HepG2 (cell line): ENCODE results near the gene SYAP1. TPM values are rescaled to one million over a fixed set of nuclear protein-coding genes. Genes with fewer than 3 reads are reported as not detected.

Experiments used
- ARID3A ChIP-seq: IDR thresholded peaks from 2 replicates; pipeline ENCODE4 v1.6.1; 2012; ENCODE audit warnings: low read depth, low read length, improper control_type of control experiment
- CERS6 ChIP-seq: sonication (generic); formaldehyde crosslinking; IDR thresholded peaks from 2 replicates; pipeline ENCODE4 v1.5.0; 2020; ENCODE audit warnings: missing genetic modification reagents
- CHD2 ChIP-seq: IDR thresholded peaks from 2 replicates; pipeline ENCODE4 v1.6.1; 2011; ENCODE audit warnings: low read depth, low read length, improper control_type of control experiment
- CREB1 ChIP-seq, 2 experiments: fragments of 450-650 bp in 1 of 2; IDR thresholded peaks; 2 replicates each; pipeline ENCODE4 v1.6.1; 2016 to 2017; ENCODE audit warnings: control low read depth in 1 of 2, mild to moderate bottlenecking in 1 of 2, missing compliant biosample characterization in 1 of 2, missing genetic modification characterization in 1 of 2
- DPF2 ChIP-seq: sonication (generic); formaldehyde crosslinking; IDR thresholded peaks from 2 replicates; pipeline ENCODE4 v1.4.0; 2020; ENCODE audit warnings: mild to moderate bottlenecking, low read depth, missing genetic modification reagents, borderline replicate concordance
- KLF16 ChIP-seq, 2 experiments: sonication (generic) in 1 of 2; formaldehyde crosslinking in 1 of 2; IDR thresholded peaks; 2 replicates each; pipeline versions ENCODE4 v1.6.1 to v1.8.0; 2016 to 2023; ENCODE audit warnings: missing genetic modification reagents in 2 of 2, missing compliant biosample characterization in 1 of 2
- MTF1 ChIP-seq: sonication (generic); formaldehyde crosslinking; IDR thresholded peaks from 2 replicates; pipeline ENCODE4 v1.5.0; 2020; ENCODE audit warnings: missing genetic modification reagents
- NFE2 ChIP-seq: sonication (generic); formaldehyde crosslinking; IDR thresholded peaks from 2 replicates; pipeline ENCODE4 v1.4.0; 2020; ENCODE audit warnings: missing genetic modification reagents
- RFX5 ChIP-seq: IDR thresholded peaks from 2 replicates; pipeline ENCODE4 v1.6.1; 2011; ENCODE audit warnings: low read depth, low read length, improper control_type of control experiment
- SP5 ChIP-seq: IDR thresholded peaks from 2 replicates; pipeline ENCODE4 v1.6.1; 2016; ENCODE audit warnings: low read depth, borderline replicate concordance
- ZBTB7B ChIP-seq: sonication (generic); formaldehyde crosslinking; IDR thresholded peaks from 2 replicates; pipeline ENCODE4 v1.4.0; 2020; ENCODE audit warnings: missing genetic modification reagents
- ZNF138 ChIP-seq: sonication (generic); formaldehyde crosslinking; IDR thresholded peaks from 2 replicates; pipeline ENCODE4 v1.5.0; 2020; ENCODE audit warnings: mild to moderate bottlenecking, low read depth, missing genetic modification reagents
- ZNF773 ChIP-seq: sonication (generic); formaldehyde crosslinking; IDR thresholded peaks from 2 replicates; pipeline ENCODE4 v1.4.0; 2020; ENCODE audit warnings: missing genetic modification reagents, borderline replicate concordance
- polyA plus RNA-seq, 8 experiments: library from polyadenylated mRNA; depleted of rRNA in 3 of 8; stranded (reverse) in 7 of 8; unstranded in 1 of 8; fragments of >200 nt; fragmentation: Illumina TruSeq in 4 of 8; extraction: Trizol in 4 of 8; gene quantifications; 2 replicates each; pipeline versions ENCODE4 v1.2.1 to v1.2.3, GENCODE V29; 2011 to 2016; ENCODE audit warnings: low read depth in 4 of 8, missing spikeins in 1 of 8, mixed read lengths in 1 of 8; ENCODE audit not compliant: insufficient read depth in 1 of 8
- total RNA-seq, 5 experiments: library from RNA; depleted of rRNA; stranded (reverse); fragments of >200 nt; fragmentation: Illumina TruSeq; extraction: Trizol; gene quantifications; 2 replicates each; pipeline ENCODE4 v1.2.3, GENCODE V29; 2016; ENCODE audit warnings: low read depth in 1 of 5
- TF ChIP-seq, protein P1 (sequence below), 2 experiments: fragments of 450-650 bp in 1 of 2; sonication (generic) in 1 of 2; formaldehyde crosslinking in 1 of 2; IDR thresholded peaks; 2 replicates each; pipeline versions ENCODE4 v1.6.1 to v1.8.0; 2016 to 2022; ENCODE audit warnings: antibody characterized with exemption in 1 of 2, mild to moderate bottlenecking in 1 of 2, missing genetic modification reagents in 1 of 2
- TF ChIP-seq, protein P2 (sequence below): sonication (generic); formaldehyde crosslinking; IDR thresholded peaks from 2 replicates; pipeline ENCODE4 v1.4.0; 2020; ENCODE audit warnings: missing genetic modification reagents, low read depth, mild to moderate bottlenecking, borderline replicate concordance

The SYAP1 gene
- total and polyA plus RNA-seq, 2 of the 13 experiments (the other 11 are each of a cell fraction or from before 2014, with no cell fraction given) = 4.9 to 18.5 TPM

DNA sequence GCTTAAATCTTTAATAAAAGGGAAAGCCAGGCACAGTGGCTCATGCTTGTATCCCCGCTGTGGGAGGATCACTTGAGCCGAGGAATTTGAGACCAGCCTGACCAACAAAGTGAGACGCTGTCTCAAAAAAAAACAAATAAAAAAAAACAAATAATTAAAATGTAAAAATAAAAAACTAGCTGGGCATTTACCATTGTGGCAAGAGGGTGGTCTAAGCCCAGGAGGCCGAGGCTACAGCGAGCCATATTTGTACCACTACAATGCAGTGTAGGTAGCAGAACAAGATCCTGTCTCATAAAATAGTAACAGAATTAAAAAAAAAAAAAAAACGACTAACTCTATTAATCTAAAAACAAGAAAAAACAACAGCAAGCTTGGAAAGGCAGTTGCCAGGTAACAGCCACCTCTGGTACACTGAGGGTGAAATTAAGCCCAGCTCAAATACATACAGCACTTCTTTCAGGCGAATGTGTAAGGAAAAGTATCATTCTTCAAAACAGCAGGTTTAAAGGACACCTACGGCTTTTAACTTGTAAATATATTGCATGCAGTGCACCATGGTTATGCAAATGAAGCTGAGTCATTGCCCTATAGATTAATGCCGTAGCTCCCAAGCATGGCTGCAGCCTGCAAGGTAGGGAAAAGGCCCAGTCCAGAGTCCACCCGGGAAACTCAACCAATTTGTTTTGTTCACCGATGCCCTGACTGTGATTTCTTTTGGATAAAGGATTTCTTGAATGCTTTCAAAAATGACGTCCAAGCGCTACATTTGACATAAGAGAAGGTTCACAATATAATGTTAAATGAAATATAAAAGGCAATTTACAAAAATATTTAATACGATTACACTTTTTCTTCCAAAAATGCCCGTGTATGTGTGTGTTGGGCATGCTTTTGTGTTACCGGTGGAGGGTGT lies 52.3 kb downstream of the SYAP1 start (continued):
- TF ChIP-seq, protein P1, sequence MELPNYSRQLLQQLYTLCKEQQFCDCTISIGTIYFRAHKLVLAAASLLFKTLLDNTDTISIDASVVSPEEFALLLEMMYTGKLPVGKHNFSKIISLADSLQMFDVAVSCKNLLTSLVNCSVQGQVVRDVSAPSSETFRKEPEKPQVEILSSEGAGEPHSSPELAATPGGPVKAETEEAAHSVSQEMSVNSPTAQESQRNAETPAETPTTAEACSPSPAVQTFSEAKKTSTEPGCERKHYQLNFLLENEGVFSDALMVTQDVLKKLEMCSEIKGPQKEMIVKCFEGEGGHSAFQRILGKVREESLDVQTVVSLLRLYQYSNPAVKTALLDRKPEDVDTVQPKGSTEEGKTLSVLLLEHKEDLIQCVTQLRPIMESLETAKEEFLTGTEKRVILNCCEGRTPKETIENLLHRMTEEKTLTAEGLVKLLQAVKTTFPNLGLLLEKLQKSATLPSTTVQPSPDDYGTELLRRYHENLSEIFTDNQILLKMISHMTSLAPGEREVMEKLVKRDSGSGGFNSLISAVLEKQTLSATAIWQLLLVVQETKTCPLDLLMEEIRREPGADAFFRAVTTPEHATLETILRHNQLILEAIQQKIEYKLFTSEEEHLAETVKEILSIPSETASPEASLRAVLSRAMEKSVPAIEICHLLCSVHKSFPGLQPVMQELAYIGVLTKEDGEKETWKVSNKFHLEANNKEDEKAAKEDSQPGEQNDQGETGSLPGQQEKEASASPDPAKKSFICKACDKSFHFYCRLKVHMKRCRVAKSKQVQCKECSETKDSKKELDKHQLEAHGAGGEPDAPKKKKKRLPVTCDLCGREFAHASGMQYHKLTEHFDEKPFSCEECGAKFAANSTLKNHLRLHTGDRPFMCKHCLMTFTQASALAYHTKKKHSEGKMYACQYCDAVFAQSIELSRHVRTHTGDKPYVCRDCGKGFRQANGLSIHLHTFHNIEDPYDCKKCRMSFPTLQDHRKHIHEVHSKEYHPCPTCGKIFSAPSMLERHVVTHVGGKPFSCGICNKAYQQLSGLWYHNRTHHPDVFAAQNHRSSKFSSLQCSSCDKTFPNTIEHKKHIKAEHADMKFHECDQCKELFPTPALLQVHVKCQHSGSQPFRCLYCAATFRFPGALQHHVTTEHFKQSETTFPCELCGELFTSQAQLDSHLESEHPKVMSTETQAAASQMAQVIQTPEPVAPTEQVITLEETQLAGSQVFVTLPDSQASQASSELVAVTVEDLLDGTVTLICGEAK (IDR thresholded peaks at IDR 0.05) = no peak
- TF ChIP-seq, protein P1 (CRISPR knock-in tag; IDR thresholded peaks at IDR 0.05) = no peak
- no peak for TF ChIP-seq DPF2 (CRISPR knock-in tag)
- TF ChIP-seq CHD2 = no peak
- peak; percentile 61; the same call in 1 of the 2 replicates for TF ChIP-seq ARID3A
- no peak for TF ChIP-seq ZBTB7B (CRISPR knock-in tag)
- TF ChIP-seq ZNF773 (CRISPR knock-in tag) = no peak
- TF ChIP-seq ZNF138 = no peak
- no peak for TF ChIP-seq CERS6
- TF ChIP-seq, protein P2, sequence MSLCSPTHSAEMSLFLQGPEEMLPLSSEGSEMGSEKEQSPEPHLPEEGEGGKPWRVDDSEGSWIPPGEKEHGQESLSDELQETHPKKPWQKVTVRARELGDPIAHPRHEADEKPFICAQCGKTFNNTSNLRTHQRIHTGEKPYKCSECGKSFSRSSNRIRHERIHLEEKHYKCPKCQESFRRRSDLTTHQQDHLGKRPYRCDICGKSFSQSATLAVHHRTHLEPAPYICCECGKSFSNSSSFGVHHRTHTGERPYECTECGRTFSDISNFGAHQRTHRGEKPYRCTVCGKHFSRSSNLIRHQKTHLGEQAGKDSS (CRISPR knock-in tag) = no peak
- no peak for TF ChIP-seq MTF1 (CRISPR knock-in tag)
- no peak for TF ChIP-seq CREB1 (IDR thresholded peaks at IDR 0.05)
- 0 out of 2 replicates have a peak, but pooled peaks have one; percentile 55 for TF ChIP-seq CREB1 (CRISPR knock-in tag; IDR thresholded peaks at IDR 0.05)
- 0 out of 4 replicates have a peak, but pooled peaks of 1 of the 2 experiments have one; percentile 29 for TF ChIP-seq KLF16 (CRISPR knock-in tag; IDR thresholded peaks at IDR 0.05)
- 0 out of 2 replicates have a peak, but pooled peaks have one; percentile 31 for TF ChIP-seq NFE2 (CRISPR knock-in tag)
- no peak for TF ChIP-seq RFX5
- no peak for TF ChIP-seq SP5 (CRISPR knock-in tag)
